ENCODE results near the gene PCLAF. TPM values are rescaled to one million over a fixed set of nuclear protein-coding genes. Genes with fewer than 3 reads are reported as not detected.

Gene PCLAF, protein sequence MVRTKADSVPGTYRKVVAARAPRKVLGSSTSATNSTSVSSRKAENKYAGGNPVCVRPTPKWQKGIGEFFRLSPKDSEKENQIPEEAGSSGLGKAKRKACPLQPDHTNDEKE
- 1 to 10 TPM in 2 of 4 donors, not detected in 2; 1.0 to 1.7 TPM for total RNA-seq

DNA sequence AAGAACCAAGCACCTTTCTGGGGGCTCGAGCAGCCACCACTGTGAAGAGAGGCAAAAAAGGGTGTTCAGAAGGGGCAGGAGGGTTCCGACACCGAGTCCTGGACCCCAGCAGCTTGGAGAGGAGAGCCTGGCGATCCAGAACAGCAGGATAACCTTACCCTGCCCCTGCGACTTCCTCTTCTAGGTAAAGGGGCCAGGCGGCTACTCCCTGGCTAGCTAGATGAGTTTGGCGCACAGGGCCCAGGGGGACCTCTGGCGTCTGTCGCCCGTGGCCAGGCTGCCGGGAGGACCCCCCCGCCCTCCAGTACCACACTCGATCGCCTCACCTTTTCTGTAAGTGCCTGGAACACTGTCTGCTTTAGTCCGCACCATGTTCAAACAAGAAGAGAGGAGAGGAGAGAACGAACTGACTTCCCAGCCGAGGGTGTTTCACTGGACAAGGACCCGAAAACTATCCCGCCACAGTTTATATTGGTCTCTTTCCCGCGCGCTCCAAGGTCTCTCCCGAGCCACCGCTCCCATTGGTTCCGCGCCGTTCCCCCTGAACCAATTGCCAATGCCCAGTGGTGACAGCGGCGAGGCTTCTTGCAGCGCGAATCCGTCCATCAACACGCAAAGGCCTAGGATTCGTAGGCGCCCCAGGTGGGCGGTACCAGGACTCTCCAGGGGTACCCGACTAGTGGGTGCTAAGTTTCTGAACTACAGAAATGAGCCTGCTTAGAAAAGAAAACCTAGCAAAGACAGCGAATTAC lies at the start of gene PCLAF:
PCLAF (minus strand) TSS at position 442 of the 752 bp plus-strand sequence; CDS start at position 372, 70 bp downstream.
- TF ChIP-seq, protein P1, sequence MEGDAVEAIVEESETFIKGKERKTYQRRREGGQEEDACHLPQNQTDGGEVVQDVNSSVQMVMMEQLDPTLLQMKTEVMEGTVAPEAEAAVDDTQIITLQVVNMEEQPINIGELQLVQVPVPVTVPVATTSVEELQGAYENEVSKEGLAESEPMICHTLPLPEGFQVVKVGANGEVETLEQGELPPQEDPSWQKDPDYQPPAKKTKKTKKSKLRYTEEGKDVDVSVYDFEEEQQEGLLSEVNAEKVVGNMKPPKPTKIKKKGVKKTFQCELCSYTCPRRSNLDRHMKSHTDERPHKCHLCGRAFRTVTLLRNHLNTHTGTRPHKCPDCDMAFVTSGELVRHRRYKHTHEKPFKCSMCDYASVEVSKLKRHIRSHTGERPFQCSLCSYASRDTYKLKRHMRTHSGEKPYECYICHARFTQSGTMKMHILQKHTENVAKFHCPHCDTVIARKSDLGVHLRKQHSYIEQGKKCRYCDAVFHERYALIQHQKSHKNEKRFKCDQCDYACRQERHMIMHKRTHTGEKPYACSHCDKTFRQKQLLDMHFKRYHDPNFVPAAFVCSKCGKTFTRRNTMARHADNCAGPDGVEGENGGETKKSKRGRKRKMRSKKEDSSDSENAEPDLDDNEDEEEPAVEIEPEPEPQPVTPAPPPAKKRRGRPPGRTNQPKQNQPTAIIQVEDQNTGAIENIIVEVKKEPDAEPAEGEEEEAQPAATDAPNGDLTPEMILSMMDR (IDR thresholded peaks at IDR 0.05): no peak
- ATAC-seq (ENCODE audit: low FRiP score) (peak; percentile 100), DNase-seq (ENCODE audit: low spot score) (peak; percentile 86)

DNA sequence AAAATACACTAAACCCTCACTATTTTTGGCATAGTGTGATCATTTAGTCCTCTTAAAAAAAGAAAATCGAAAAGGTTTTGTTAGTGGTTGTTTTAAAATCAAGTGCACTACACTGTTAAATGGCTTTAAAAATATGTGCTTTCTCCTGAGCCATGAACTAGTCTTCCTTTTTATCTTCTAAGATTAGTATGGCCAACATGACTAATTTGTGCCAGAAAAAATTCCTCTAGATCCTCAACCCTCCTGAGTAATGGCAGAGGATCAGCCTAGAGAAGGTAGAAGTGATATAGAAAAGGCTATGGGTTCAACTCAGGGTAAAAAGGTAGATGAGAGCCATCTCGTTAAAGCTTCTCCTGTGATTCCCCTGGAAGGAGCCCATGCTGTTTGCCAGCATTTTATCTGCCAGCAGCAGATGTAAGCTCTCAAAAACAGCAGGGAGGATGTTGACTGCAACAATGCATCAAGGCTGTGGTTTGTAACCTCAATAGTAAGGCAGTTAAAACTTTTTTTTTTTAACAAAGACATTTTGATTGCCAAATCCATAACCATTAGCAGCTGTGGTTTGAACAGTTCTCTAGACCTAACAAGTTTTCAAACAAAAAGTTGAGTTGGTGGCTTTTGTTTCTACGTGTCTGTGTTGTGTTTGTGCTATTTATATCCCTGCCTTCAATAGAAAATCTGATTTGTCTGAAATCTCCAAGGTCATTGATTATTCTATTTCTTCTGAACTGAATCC lies 48.9 kb upstream of the PCLAF start:
- ATAC-seq (ENCODE audit: low FRiP score) (peak; percentile 75), DNase-seq (ENCODE audit: low spot score) (no peak)
- TF ChIP-seq, protein P1 (IDR thresholded peaks at IDR 0.05): no peak

DNA sequence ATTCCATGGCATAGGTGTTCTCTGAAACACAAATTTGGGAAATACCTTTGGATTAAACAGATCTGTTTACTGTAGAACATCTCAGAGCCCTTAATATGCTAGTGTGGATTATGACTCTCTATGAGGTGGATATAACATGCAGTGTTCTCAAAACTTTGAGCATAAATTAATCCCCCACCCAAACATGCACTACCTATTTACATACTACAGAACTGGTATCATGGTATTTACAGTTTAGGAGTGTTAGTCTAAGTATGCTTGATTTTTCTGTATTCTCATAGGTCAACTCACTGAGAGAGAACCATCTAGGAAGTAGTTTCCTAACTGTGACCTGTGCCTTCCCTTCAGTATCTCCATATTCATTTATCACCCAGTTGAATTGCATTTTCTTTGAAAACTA lies 48.2 kb upstream of the PCLAF start:
- ATAC-seq (ENCODE audit: low FRiP score): no peak
- DNase-seq (ENCODE audit: low spot score): no peak
- TF ChIP-seq, protein P1 (IDR thresholded peaks at IDR 0.05): no peak

DNA sequence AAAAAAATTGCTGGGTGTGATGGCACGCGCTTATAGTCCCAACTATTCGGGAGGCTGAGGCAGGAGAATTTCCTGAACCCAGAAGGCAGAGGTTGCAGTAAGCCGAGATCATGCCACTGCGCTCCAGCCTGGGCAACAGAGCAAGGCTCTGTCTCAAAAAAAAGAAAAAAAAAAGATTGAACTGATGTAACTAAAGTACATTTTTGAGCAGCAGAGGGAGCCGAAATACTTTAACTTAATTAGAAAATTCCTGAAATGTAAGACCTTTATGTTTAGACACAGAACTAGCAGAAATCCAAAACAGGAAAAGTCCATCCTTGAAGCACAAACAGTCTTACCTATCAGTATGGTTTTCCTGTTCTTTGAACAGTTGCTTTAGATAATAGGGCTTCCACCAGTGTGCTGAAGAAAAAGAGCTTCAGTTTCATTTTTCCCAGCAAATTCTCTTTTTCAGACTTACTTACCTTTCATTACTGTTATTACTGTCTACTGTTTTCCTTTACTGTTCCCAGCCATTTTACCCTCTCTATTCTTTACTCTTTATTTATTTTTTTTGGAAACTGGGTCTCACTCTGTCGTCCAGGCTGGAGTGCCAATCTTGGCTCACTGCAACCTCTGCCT lies 45.7 kb upstream of the PCLAF start:
- ATAC-seq (ENCODE audit: low FRiP score): no peak
- TF ChIP-seq, protein P1 (IDR thresholded peaks at IDR 0.05): no peak
- DNase-seq (ENCODE audit: low spot score): no peak

DNA sequence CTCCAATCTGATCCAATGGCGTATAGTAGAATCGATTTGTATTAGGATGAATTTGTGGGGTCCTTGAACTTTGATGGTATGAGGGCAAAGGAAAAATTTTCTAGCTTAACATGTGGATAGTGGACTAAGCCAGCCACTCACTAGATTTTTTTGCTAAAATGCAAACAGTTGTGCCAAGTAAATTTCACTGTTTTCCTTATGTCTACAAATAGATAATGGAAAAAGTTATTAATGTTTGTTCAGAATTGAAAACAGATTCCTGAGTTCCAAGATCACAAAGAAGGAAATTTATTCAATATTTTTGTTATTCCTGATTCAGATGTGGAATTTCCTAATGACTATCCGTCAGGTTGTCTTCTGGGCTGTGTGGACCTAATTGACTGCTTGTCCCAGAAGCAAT lies 44.0 kb upstream of the PCLAF start:
- TF ChIP-seq, protein P1 (IDR thresholded peaks at IDR 0.05): no peak
- DNase-seq (ENCODE audit: low spot score) (no peak), ATAC-seq (ENCODE audit: low FRiP score) (no peak)

DNA sequence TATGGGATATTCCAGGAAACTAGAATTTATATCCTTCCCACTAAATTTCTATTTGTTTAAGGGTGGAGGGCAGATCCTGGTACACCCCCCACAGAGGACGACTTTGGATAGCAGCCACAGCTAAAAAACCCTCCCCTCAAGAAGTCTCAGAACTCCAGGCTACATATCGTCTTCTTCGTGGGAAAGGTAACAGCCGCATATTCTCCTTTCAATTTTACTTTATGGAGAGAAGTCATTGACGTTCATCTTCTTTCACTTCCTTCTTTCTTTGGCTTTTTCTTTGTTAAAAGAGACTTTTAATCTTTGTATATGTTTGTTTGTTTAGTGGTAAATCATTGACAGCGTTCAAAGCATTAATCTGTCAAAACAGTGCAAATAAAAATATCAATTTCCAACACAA lies 42.7 kb upstream of the PCLAF start:
- no peak for ATAC-seq (ENCODE audit: low FRiP score)

More for the DNA sequence above, 42.7 kb upstream of the PCLAF start:
- DNase-seq (ENCODE audit: low spot score): no peak
- TF ChIP-seq, protein P1 (IDR thresholded peaks at IDR 0.05): no peak

All from omental fat pad (tissue), 4 donors.